AG04449 (cell line): ENCODE data around the gene ZNF625.

Experiments
- CTCF ChIA-PET: fragments of 350-600 bp; formaldehyde crosslinking; extraction: SDS; loops from one replicate; lab custom pipeline; 2021; ENCODE audit warnings: antibody characterized with exemption; lab: Yijun Ruan, JAX
- POLR2A ChIA-PET: fragments of 400-600, 350-600 bp; formaldehyde crosslinking; extraction: SDS; loops from one replicate; lab custom pipeline; 2020; ENCODE audit warnings: antibody characterized with exemption, inconsistent platforms; lab: Yijun Ruan, JAX
- DNase-seq: peaks from one replicate; pipeline ENCODE4 v3.0.0-alpha.2; 2010; ENCODE audit warnings: low read depth, low spot score
- H3K4me3 ChIP-seq: 2 replicates; pipeline ENCODE4 v1.5.1; 2011; ENCODE audit warnings: low read depth, mild to moderate bottlenecking, control low read depth, low read length
- TF ChIP-seq, protein P1 (sequence below): IDR thresholded peaks from one replicate; pipeline ENCODE4 v1.5.1; 2011; ENCODE audit warnings: mild to moderate bottlenecking, moderate library complexity, low read length, control low read depth, inconsistent platforms; ENCODE audit not compliant: insufficient read depth; ENCODE audit errors: missing control alignments

Gene ZNF625

GRCh38 chr19:12159773-12160414 lies 3.4 kb upstream of the ZNF625 start:
- H3K4me3 ChIP-seq = no peak overlapping the region
- CTCF ChIA-PET = interaction anchor here (1.6 kb wide), 1 partner anchor 19 kb away, joined by 7 read pairs; no protein-coding TSS in a partner anchor
- no peak for DNase-seq
- TF ChIP-seq, protein P1, sequence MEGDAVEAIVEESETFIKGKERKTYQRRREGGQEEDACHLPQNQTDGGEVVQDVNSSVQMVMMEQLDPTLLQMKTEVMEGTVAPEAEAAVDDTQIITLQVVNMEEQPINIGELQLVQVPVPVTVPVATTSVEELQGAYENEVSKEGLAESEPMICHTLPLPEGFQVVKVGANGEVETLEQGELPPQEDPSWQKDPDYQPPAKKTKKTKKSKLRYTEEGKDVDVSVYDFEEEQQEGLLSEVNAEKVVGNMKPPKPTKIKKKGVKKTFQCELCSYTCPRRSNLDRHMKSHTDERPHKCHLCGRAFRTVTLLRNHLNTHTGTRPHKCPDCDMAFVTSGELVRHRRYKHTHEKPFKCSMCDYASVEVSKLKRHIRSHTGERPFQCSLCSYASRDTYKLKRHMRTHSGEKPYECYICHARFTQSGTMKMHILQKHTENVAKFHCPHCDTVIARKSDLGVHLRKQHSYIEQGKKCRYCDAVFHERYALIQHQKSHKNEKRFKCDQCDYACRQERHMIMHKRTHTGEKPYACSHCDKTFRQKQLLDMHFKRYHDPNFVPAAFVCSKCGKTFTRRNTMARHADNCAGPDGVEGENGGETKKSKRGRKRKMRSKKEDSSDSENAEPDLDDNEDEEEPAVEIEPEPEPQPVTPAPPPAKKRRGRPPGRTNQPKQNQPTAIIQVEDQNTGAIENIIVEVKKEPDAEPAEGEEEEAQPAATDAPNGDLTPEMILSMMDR = no peak
- POLR2A ChIA-PET = no interaction called here

DNA sequence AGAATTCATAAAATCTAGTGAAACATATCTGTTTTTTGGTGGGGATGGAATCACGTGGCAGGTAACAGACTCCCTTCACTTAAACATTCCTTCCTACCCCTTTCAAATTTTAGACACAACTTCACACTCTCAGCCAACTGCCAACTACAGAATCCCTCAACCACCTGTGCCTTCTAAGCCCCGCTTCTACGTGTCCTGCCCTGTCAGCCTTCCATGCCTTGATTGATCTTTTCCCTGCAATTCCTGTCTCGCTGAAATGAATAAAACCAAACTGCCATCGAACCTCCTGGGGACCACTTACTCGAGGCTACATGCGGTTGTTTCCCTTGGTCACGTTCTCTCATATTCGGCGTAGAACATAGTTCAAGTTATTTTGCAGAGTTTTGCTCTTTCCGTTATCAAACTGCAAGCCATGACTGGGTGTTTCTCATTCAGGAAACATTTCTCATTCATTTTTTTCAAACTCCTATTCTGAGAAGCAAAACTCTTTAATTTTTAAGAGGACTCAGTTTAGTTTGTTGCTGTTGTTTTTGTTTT lies 1.1 kb downstream of the ZNF625 start:
- CTCF ChIA-PET = interaction anchor here (1.0 to 5.1 kb wide), 4 partner anchors 15 to 358 kb away, joined by 3 to 42 read pairs (median 5); partner anchors contain the start of genes ZNF20 and ZNF491

GRCh38 chr19:12145348-12145747 lies 11.2 kb downstream of the ZNF625 start:
- DNase-seq = no peak
- TF ChIP-seq, protein P1 = no peak
- no peak overlapping the region for H3K4me3 ChIP-seq
- ChIA-PET CTCF (interaction anchor here (1.1 to 3.5 kb wide), 2 partner anchors 86 to 347 kb away, joined by 3 to 19 read pairs; partner anchors contain the start of gene ZNF491), POLR2A (no interaction called here)

More for the DNA sequence above, 1.1 kb downstream of the ZNF625 start:
- POLR2A ChIA-PET = no interaction called here
- H3K4me3 ChIP-seq = peak overlapping the region; percentile 80
- DNase-seq = no peak
- TF ChIP-seq, protein P1 = no peak

GRCh38 chr19:12141405-12141736 lies 15.2 kb downstream of the ZNF625 start:
- TF ChIP-seq, protein P1 = no peak
- POLR2A ChIA-PET = no interaction called here
- CTCF ChIA-PET = interaction anchor here (0.6 to 5.0 kb wide), 33 partner anchors 8 to 492 kb away, joined by 3 to 54 read pairs (median 6); partner anchors contain the start of genes ZNF136, ZNF433, ZNF440 and ZNF442
- no peak for DNase-seq
- no peak overlapping the region for H3K4me3 ChIP-seq

DNA sequence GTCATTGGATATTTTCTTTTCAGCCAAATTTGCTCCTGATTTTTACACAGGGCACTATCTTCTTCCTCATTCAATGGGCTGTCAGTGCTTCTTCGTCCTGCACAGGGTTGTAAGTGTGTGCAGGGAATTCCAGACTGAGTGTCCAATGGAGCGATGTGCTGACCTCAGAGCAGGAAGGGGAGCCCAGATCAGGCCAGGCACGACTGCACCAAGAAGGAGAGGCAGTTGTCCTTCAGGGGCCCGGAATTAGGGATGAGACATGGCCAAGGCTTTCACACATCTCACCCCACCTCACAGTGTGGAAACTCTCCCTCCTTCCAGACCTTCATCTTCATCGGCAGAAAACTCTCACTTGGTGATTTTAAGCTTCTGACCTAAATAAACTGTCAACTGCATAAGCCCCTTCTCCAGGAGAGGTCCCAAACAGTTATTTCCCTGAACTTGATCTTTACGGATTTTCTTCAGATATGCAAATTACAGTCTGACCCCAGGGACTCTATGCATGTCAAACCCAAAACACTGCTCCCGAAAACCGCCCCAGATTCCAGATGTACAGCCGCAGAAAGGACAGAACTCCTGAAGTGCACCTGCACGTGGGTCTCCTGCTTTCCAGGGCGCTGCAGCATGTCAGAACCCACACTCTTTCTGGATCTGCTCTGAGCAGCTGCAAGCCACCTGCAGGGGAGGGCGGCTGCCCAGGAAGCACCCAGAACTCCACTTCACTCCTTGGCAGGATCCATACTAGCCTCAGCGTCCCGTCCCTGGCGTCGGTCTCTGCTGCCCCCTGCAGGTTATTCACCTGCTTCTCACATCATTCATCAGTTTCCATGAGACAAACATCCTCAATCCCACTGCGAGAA lies 15.8 kb downstream of the ZNF625 start:
- peak overlapping the region; percentile 86 for H3K4me3 ChIP-seq

More for the DNA sequence above, 15.8 kb downstream of the ZNF625 start:
- CTCF ChIA-PET = interaction anchor here (0.6 to 5.0 kb wide), 43 partner anchors 9 to 491 kb away, joined by 3 to 54 read pairs (median 5); partner anchors contain the start of genes ZNF136, ZNF433, ZNF440 and ZNF442
- TF ChIP-seq, protein P1 = peak; percentile 83
- peak; percentile 23 for DNase-seq
- POLR2A ChIA-PET = interaction anchor here (0.5 to 1.1 kb wide), 7 partner anchors 10 to 343 kb away, joined by 3 to 10 read pairs (median 5); partner anchors contain the start of genes ZNF136, ZNF433 and ZNF625
